ENCODE measurements around the gene SPATA6.

The SPATA6 gene

GRCh38 chr1:48251821-48252220, 220.2 kb downstream of the SPATA6 start:
- no peak for DNase-seq (ENCODE audit: low spot score)

- no peak for DNase-seq (ENCODE audit: low spot score)
Measured at GRCh38 chr1:48251323-48251722, 220.7 kb downstream of the SPATA6 start.

GRCh38 chr1:48250572-48250971, 221.4 kb downstream of the SPATA6 start:
- DNase-seq (ENCODE audit: low spot score) = no peak

GRCh38 chr1:48249868-48250267, 222.1 kb downstream of the SPATA6 start:
- no peak for DNase-seq (ENCODE audit: low spot score)

DNA sequence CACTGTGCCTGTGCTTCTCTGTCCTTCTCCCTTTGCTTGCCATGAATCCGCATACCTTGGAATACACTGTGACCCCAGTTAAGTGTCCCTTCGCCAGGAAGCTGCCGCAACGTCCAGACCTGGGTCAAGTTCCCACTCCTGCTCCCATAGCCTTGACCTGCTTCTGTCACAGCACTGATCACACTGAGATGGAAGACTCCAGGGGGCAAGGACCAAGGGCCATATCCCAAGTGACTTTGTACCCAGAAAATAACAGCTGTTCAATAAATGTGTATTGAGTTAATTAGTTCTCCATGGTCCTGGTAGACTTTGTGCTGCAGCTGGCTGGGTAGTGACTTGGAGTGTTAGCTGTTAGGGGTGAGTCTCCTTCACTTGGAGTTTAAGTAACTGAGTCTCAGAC, 223.6 kb downstream of the SPATA6 start:
- DNase-seq (ENCODE audit: low spot score) = no peak

DNA sequence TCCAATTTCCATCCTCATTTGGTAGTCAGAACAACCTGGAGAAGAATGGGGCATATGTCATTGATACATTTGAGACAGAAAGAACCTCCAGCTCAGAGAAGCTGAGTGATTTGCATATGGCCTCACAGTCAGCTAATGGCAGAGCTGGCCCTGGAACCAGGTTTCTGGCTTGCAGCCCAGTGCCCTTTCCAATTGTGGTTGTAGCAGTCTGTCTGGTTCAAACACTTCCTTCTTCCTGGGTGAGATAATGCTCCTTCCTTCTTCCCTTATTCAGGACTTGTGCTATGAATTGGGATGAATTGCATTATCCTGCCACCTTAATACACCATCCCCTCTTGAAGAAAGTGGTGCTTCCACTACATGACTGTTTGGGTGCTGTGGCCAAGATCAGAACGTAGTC, 225.3 kb downstream of the SPATA6 start:
- DNase-seq (ENCODE audit: low spot score) = no peak

Data from left forelimb (tissue), 1 donor.